Neural cell (in vitro differentiated cells): Measurements from ENCODE around the gene KIF4A.

Experiments used
- CTCF ChIP-seq: fragments of 450-650 bp; IDR thresholded peaks from 2 replicates; pipeline ENCODE4 v1.5.1; 2014; ENCODE audit warnings: antibody characterized with exemption, mild to moderate bottlenecking, moderate library complexity; ENCODE audit not compliant: poor library complexity, severe bottlenecking
- EP300 ChIP-seq: fragments of 450-650 bp; conservative IDR thresholded peaks from 2 replicates; pipeline ENCODE4 v1.6.1; 2014; ENCODE audit warnings: antibody characterized with exemption, mild to moderate bottlenecking, moderate library complexity; ENCODE audit not compliant: poor library complexity, severe bottlenecking
- EZH2 ChIP-seq: fragments of 200-600, 300-800 bp; shearing (Covaris generic), sonication (generic); IDR thresholded peaks from 2 replicates; pipeline ENCODE4 v1.6.1; 2014; ENCODE audit warnings: antibody characterized with exemption, low read length, borderline replicate concordance, mild to moderate bottlenecking; ENCODE audit not compliant: insufficient read depth, poor library complexity, severe bottlenecking
- MXI1 ChIP-seq: fragments of 450-650 bp; conservative IDR thresholded peaks from 2 replicates; pipeline ENCODE4 v1.6.1; 2014; ENCODE audit warnings: antibody characterized with exemption, mild to moderate bottlenecking; ENCODE audit not compliant: poor library complexity, severe bottlenecking
- POLR2AphosphoS5 ChIP-seq: IDR thresholded peaks from 2 replicates; pipeline ENCODE4 v1.6.1; 2012
- RAD21 ChIP-seq: fragments of 450-650 bp; conservative IDR thresholded peaks from 2 replicates; pipeline ENCODE4 v1.6.1; 2014; ENCODE audit warnings: antibody characterized with exemption, mild to moderate bottlenecking, moderate library complexity
- REST ChIP-seq: IDR thresholded peaks from 2 replicates; pipeline ENCODE4 v1.6.1; 2012; ENCODE audit warnings: borderline replicate concordance
- SMC3 ChIP-seq: fragments of 450-650 bp; conservative IDR thresholded peaks from 2 replicates; pipeline ENCODE4 v1.6.1; 2014; ENCODE audit warnings: antibody characterized with exemption, mild to moderate bottlenecking, moderate library complexity; ENCODE audit not compliant: poor library complexity
- TAF1 ChIP-seq: IDR thresholded peaks from 2 replicates; pipeline ENCODE4 v1.6.1; 2012; ENCODE audit warnings: low read depth

- TF ChIP-seq POLR2AphosphoS5 = no peak
- no peak for TF ChIP-seq CTCF
- no peak for TF ChIP-seq SMC3
- TF ChIP-seq EZH2 = no peak
- TF ChIP-seq REST = no peak
- no peak for TF ChIP-seq TAF1
- no peak for TF ChIP-seq EP300
- no peak for TF ChIP-seq RAD21
- no peak for TF ChIP-seq MXI1
Measured at GRCh38 chrX:70255452-70255851, 34.5 kb upstream of the KIF4A start.
